Measurements from ENCODE around the gene PCYT1A.
"Not testable (repeated sequence)": the region's sequence is repeated elsewhere in the genome, so short reads cannot be mapped to it uniquely, and the experiment has no call there.

Gene PCYT1A

GRCh38 chr3:196214783-196215441 lies 72.6 kb downstream of the PCYT1A start:
- DNase-seq (ENCODE audit: low read depth), result no peak

- DNase-seq (ENCODE audit: low read depth), result no peak
Observed at GRCh38 chr3:196210673-196211556, 76.6 kb downstream of the PCYT1A start, which contains the start of gene ZDHHC19. TSS of gene ZDHHC19 (minus strand) at chr3:196211400. CDS start at chr3:196211315, 85 bp downstream.

GRCh38 chr3:196209944-196210672 lies 77.4 kb downstream of the PCYT1A start:
- not testable (repeated sequence) for DNase-seq (ENCODE audit: low read depth)

- DNase-seq (ENCODE audit: low read depth), result no peak
Observed at GRCh38 chr3:196208942-196209695, 78.4 kb downstream of the PCYT1A start.

GRCh38 chr3:196207833-196208607 lies 79.5 kb downstream of the PCYT1A start:
- peak; percentile 42 for DNase-seq (ENCODE audit: low read depth)

- DNase-seq (ENCODE audit: low read depth), result no peak
Observed at GRCh38 chr3:196207159-196207832, 80.2 kb downstream of the PCYT1A start.

- not testable (repeated sequence) for DNase-seq (ENCODE audit: low read depth)
Observed at GRCh38 chr3:196205442-196206205, 81.9 kb downstream of the PCYT1A start.

GRCh38 chr3:196203846-196204245 lies 83.7 kb downstream of the PCYT1A start:
- no peak for DNase-seq (ENCODE audit: low read depth)

GRCh38 chr3:196202516-196202970 lies 85.0 kb downstream of the PCYT1A start:
- DNase-seq (ENCODE audit: low read depth), result no peak

- DNase-seq (ENCODE audit: low read depth), result no peak
Observed at GRCh38 chr3:196198771-196199753, 88.5 kb downstream of the PCYT1A start.

GRCh38 chr3:196198081-196198675 lies 89.3 kb downstream of the PCYT1A start:
- no peak for DNase-seq (ENCODE audit: low read depth)

- DNase-seq (ENCODE audit: low read depth), result no peak
Observed at GRCh38 chr3:196197524-196197923, 90.0 kb downstream of the PCYT1A start.

GRCh38 chr3:196195664-196196265 lies 91.8 kb downstream of the PCYT1A start:
- DNase-seq (ENCODE audit: low read depth), result no peak

- no peak for DNase-seq (ENCODE audit: low read depth)
Observed at GRCh38 chr3:196194542-196194915, 93.0 kb downstream of the PCYT1A start.

- no peak for DNase-seq (ENCODE audit: low read depth)
Observed at GRCh38 chr3:196193736-196194541, 93.6 kb downstream of the PCYT1A start.

- no peak for DNase-seq (ENCODE audit: low read depth)
Observed at GRCh38 chr3:196193133-196193735, 94.3 kb downstream of the PCYT1A start.

Data from activated T-helper 9 cell treated with anti-CD3 and anti-CD28 coated beads, Interleukin-2, amount 50 U/mL, for 16 hours (primary cell).